Mononuclear cell (primary cell): Measurements from ENCODE around the gene VPS18. TPM values are rescaled to one million over a fixed set of nuclear protein-coding genes. Genes with fewer than 3 reads are reported as not detected.

ENCODE experiments used
- H3K27me3 ChIP-seq: 2 replicates; pipeline ENCODE4 v1.6.0; 2011; ENCODE audit warnings: low read length, control low read depth; ENCODE audit not compliant: insufficient read depth
- H3K4me1 ChIP-seq: 2 replicates; pipeline ENCODE4 v1.5.1; 2011; ENCODE audit warnings: mild to moderate bottlenecking, low read length, control low read depth; ENCODE audit not compliant: insufficient read depth
- H3K4me3 ChIP-seq: 2 replicates; pipeline ENCODE4 v1.5.1; 2011; ENCODE audit warnings: mild to moderate bottlenecking, low read length, moderate library complexity
- H3K9me3 ChIP-seq: 2 replicates; pipeline ENCODE4 v1.5.1; 2011; ENCODE audit warnings: low read depth, mild to moderate bottlenecking, control low read depth, low read length
- total RNA-seq: library from RNA; depleted of rRNA; stranded (reverse); fragments of >200 nt; gene quantifications from one replicate; pipeline ENCODE4 v1.2.3, GENCODE V29; 2012

VPS18 gene
- total RNA-seq, 1 donor: 28.7 TPM

DNA sequence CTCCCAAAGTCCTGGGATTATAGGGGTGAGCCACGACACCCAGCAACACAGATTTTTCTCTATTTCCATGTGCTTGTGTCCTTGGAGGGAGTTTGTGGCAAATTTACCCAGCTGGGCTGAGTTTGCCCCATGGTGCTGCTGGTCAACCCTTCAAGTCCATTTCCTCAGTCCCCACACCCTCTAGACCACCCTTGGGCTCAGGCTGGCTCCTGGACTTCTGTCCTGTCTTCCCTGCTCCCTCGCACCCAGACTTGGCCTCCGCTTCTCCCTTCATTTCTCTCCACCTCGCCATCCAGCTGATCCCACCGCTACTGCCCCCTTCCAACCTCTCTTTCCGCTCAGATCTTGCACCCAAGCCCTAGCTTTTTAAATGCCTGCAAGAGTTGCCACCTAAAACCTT is 12.9 kb upstream of the VPS18 start:
- Histone ChIP-seq H3K27me3 (no peaks in the 10 kb centered on the region), H3K4me1 (peaks cover 9% of the 10 kb centered on the region), H3K9me3 (no peaks in the 10 kb centered on the region)

GRCh38 chr15:40886586-40886985 is 7.7 kb upstream of the VPS18 start:
- Histone ChIP-seq H3K4me3 (no peak overlapping the region), H3K4me1 (peaks cover 10% of the 10 kb centered on the region), H3K27me3 (no peaks in the 10 kb centered on the region), H3K9me3 (no peaks in the 10 kb centered on the region)

More for the DNA sequence above, 12.9 kb upstream of the VPS18 start:
- no peak overlapping the region for H3K4me3 ChIP-seq

- Histone ChIP-seq H3K4me1 (peaks cover 26% of the 10 kb centered on the region), H3K27me3 (no peaks in the 10 kb centered on the region), H3K4me3 (no peak overlapping the region), H3K9me3 (no peaks in the 10 kb centered on the region)
Observed at GRCh38 chr15:40889112-40889511, 5.1 kb upstream of the VPS18 start.

- Histone ChIP-seq H3K4me3 (no peak overlapping the region), H3K9me3 (no peaks in the 10 kb centered on the region), H3K4me1 (peaks cover 33% of the 10 kb centered on the region), H3K27me3 (no peaks in the 10 kb centered on the region)
Observed at GRCh38 chr15:40891138-40891537, 3.1 kb upstream of the VPS18 start.

GRCh38 chr15:40891810-40892446 is 2.3 kb upstream of the VPS18 start:
- no peak overlapping the region for H3K4me3 ChIP-seq
- no peaks in the 10 kb centered on the region for H3K27me3 ChIP-seq
- H3K4me1 ChIP-seq: peaks cover 34% of the 10 kb centered on the region
- no peaks in the 10 kb centered on the region for H3K9me3 ChIP-seq

GRCh38 chr15:40892447-40893012 is 1.7 kb upstream of the VPS18 start:
- Histone ChIP-seq H3K4me3 (no peak overlapping the region), H3K27me3 (no peaks in the 10 kb centered on the region), H3K9me3 (no peaks in the 10 kb centered on the region), H3K4me1 (peaks cover 34% of the 10 kb centered on the region)

DNA sequence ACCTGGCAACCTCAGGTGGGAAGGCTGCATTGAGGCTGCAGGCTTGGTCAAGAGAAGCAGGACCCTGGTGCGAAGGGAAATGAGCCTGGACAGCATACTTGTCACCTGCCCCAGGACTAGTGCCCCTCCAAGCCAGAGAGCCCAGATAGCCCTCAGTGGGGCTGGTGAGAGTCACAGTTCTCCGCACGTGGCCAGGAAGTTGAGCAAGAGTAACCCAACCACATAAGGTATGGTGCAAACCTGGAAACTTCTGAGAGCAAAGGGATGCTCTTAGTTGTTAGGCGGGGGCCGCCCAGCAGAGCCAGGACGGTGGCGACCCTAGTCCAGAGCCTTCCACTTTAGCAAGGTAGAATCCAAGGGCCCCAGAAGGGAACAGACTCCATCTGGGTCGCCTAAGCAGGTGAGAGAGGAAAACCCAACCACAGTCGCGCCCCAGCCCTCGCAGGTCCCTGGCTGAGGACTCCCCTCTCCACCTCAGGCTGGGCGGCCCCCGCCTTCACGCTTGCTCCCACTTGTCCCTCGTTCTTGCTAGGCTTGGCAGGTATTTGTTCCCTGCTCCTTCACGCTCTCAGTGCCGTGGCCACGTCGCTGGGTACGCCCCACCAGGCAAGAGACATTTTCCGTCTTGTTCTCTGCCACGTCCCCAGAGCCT is 1.1 kb upstream of the VPS18 start:
- Histone ChIP-seq H3K27me3 (no peaks in the 10 kb centered on the region), H3K4me1 (peaks cover 34% of the 10 kb centered on the region), H3K9me3 (no peaks in the 10 kb centered on the region), H3K4me3 (no peak overlapping the region)

DNA sequence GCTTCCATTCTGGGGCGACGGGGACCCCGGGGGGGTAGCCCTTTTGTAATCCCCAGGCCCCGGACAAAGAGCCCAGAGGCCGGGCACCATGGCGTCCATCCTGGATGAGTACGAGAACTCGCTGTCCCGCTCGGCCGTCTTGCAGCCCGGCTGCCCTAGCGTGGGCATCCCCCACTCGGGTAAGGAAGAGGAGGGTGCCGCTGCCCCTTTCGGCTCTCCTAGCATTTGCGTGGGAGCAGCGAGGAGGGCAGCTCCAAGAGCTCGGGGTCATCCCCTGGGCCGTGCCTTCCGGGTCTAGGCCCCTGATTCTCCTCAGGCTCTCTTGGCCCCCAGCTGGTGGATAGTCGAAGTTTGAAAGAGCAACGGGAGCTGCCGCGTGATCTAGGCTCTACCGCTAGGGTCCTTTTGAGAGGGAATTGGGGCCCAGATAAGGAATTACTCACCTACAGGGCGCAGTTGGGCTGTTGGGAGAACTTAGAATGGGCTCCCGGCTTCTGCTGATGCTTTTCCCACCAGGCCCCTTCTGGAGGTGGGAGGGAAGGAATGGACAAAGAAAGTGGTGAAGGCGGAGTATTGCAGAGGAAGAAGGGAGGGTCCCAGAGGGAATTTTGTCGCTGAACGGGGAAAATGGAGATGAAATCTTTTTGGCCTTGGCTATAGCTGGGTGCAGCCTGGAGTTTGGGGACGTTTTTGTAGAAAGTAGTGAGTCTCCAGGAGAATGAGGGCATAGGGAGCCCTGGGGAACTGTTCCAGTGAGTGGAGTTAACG is 615 bp downstream of the VPS18 start:
- H3K4me3 ChIP-seq: peak overlapping the region; percentile 99
- H3K27me3 ChIP-seq: no peaks in the 10 kb centered on the region
- peaks cover 34% of the 10 kb centered on the region for H3K4me1 ChIP-seq
- no peaks in the 10 kb centered on the region for H3K9me3 ChIP-seq

DNA sequence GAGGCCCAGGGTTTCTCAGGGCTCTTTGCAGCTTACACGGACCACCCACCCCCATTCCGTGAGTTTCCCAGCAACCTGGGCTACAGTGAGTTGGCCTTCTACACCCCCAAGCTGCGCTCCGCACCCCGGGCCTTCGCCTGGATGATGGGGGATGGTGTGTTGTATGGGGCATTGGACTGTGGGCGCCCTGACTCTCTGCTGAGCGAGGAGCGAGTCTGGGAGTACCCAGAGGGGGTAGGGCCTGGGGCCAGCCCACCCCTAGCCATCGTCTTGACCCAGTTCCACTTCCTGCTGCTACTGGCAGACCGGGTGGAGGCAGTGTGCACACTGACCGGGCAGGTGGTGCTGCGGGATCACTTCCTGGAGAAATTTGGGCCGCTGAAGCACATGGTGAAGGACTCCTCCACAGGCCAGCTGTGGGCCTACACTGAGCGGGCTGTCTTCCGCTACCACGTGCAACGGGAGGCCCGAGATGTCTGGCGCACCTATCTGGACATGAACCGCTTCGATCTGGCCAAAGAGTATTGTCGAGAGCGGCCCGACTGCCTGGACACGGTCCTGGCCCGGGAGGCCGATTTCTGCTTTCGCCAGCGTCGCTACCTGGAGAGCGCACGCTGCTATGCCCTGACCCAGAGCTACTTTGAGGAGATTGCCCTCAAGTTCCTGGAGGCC is 5.4 kb downstream of the VPS18 start:
- Histone ChIP-seq H3K27me3 (no peaks in the 10 kb centered on the region), H3K4me3 (no peak overlapping the region), H3K9me3 (no peaks in the 10 kb centered on the region), H3K4me1 (peaks cover 52% of the 10 kb centered on the region)

- peaks cover 50% of the 10 kb centered on the region for H3K4me1 ChIP-seq
Observed at GRCh38 chr15:40900256-40901052, 6.2 kb downstream of the VPS18 start.

GRCh38 chr15:40901053-40901443 is 6.8 kb downstream of the VPS18 start:
- Histone ChIP-seq H3K4me1 (peaks cover 50% of the 10 kb centered on the region), H3K9me3 (no peaks in the 10 kb centered on the region), H3K27me3 (no peaks in the 10 kb centered on the region), H3K4me3 (no peak overlapping the region)

More at GRCh38 chr15:40900256-40901052, 6.2 kb downstream of the VPS18 start:
- Histone ChIP-seq H3K27me3 (no peaks in the 10 kb centered on the region), H3K9me3 (no peaks in the 10 kb centered on the region), H3K4me3 (no peak overlapping the region)

DNA sequence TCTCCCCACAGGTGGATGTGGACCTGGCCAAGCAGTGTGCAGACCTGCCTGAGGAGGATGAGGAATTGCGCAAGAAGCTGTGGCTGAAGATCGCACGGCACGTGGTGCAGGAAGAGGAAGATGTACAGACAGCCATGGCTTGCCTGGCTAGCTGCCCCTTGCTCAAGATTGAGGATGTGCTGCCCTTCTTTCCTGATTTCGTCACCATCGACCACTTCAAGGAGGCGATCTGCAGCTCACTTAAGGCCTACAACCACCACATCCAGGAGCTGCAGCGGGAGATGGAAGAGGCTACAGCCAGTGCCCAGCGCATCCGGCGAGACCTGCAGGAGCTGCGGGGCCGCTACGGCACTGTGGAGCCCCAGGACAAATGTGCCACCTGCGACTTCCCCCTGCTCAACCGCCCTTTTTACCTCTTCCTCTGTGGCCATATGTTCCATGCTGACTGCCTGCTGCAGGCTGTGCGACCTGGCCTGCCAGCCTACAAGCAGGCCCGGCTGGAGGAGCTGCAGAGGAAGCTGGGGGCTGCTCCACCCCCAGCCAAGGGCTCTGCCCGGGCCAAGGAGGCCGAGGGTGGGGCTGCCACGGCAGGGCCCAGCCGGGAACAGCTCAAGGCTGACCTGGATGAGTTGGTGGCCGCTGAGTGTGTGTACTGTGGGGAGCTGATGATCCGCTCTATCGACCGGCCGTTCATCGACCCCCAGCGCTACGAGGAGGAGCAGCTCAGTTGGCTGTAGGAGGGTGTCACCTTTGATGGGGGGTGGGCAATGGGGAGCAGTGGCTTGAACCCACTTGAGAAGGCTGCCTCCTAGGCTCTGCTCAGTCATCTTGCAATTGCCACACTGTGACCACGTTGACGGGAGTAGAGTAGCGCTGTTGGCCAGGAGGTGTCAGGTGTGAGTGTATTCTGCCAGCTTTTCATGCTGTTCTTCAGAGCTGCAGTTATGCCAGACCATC is 8.6 kb downstream of the VPS18 start:
- Histone ChIP-seq H3K9me3 (no peaks in the 10 kb centered on the region), H3K27me3 (no peaks in the 10 kb centered on the region), H3K4me3 (peak overlapping the region; percentile 0), H3K4me1 (peaks cover 66% of the 10 kb centered on the region)

DNA sequence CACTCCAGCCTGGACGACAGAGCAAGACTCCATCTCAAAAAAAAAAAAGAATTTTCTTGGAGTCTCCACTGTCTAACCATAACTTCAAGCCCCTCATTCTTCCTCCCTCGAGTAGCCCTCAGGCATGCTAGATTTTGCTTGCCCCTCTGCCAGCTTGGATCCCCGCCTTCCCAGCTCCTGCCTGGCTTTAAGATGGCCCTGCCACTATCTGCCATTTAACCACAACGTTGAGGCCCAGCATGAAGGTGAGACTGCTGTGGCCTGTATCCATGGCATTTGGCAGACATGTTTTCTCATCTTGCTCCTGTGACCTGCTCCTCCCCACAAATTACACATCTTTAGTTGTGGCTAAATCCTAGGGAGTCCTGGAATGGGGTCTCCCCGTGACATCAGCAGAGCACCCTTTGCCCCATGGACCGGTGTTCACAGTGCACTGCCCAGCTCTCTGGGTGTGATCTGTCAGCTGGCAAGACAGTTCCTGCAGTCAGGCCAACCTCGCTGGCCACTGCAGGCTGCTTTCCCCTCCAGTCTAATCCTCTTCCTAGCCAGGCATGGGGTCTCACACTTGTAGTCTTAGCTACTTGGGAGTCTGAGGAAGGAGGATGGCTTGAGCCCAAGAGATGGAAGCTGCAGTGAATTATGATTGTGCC is 10.4 kb downstream of the VPS18 start:
- no peaks in the 10 kb centered on the region for H3K9me3 ChIP-seq
- H3K4me1 ChIP-seq: peaks cover 75% of the 10 kb centered on the region

More for the DNA sequence above, 10.4 kb downstream of the VPS18 start:
- no peak overlapping the region for H3K4me3 ChIP-seq
- no peaks in the 10 kb centered on the region for H3K27me3 ChIP-seq
